HAP-1 (cell line): Measurements from ENCODE around the gene TFRC.
"Not testable (repeated sequence)": the region's sequence is repeated elsewhere in the genome, so short reads cannot be mapped to it uniquely, and the experiment has no call there.

ENCODE experiments used
- DNase-seq, 2 experiments: peaks; one replicate each; pipeline ENCODE4 v3.0.0-alpha.2; 2016 to 2020; ENCODE audit warnings: low spot score in 2 of 2
- H3K27me3 ChIP-seq: fragments of 250-450 bp; sonication (Bioruptor Pico); 2 replicates; pipeline ENCODE4 v1.5.1; 2020; ENCODE audit warnings: low read depth, mild to moderate bottlenecking, moderate library complexity
- H3K36me3 ChIP-seq: fragments of 250-450 bp; sonication (Bioruptor Pico); replicated peaks from 2 replicates; pipeline ENCODE4 v1.5.1; 2020; ENCODE audit warnings: mild to moderate bottlenecking
- H3K4me1 ChIP-seq: fragments of 250-450 bp; sonication (Bioruptor Pico); 2 replicates; pipeline ENCODE4 v1.5.1; 2020; ENCODE audit warnings: mild to moderate bottlenecking
- H3K4me3 ChIP-seq: fragments of 250-450 bp; sonication (Bioruptor Pico); 2 replicates; pipeline ENCODE4 v1.5.1; 2020; ENCODE audit warnings: mild to moderate bottlenecking, moderate library complexity
- H3K9me3 ChIP-seq: fragments of 250-450 bp; sonication (Bioruptor Pico); 2 replicates; pipeline ENCODE4 v1.5.1; 2020; ENCODE audit warnings: mild to moderate bottlenecking, moderate library complexity
- in situ Hi-C: fragments of 300-500 bp; cut with MboI; formaldehyde crosslinking; loops from 3 replicates; pipeline ENCODE4 v1.14.3; 2020; ENCODE audit warnings: low sequenced_read_pairs, inconsistent platforms, mixed read lengths

TFRC gene

GRCh38 chr3:196049653-196050052 lies 32.2 kb downstream of the TFRC start:
- in situ Hi-C loops = no loop called here
- no peaks in the 10 kb centered on the region for H3K9me3 ChIP-seq
- peaks cover 61% of the 10 kb centered on the region for H3K36me3 ChIP-seq
- H3K4me3 ChIP-seq = no peak overlapping the region
- no peaks in the 10 kb centered on the region for H3K27me3 ChIP-seq
- no peaks in the 10 kb centered on the region; the same call in 1 of the 2 replicates for H3K4me1 ChIP-seq
- DNase-seq = no peak

- Histone ChIP-seq H3K27me3 (no peaks in the 10 kb centered on the region), H3K9me3 (no peaks in the 10 kb centered on the region), H3K36me3 (peaks cover 55% of the 10 kb centered on the region), H3K4me1 (no peaks in the 10 kb centered on the region; the same call in 1 of the 2 replicates), H3K4me3 (no peak overlapping the region)
- in situ Hi-C loops = no loop called here
- DNase-seq = no peak
Measured at GRCh38 chr3:196048922-196049598, 32.8 kb downstream of the TFRC start.

GRCh38 chr3:196047391-196048030 lies 34.4 kb downstream of the TFRC start:
- H3K9me3 ChIP-seq = no peaks in the 10 kb centered on the region
- DNase-seq = no peak
- H3K36me3 ChIP-seq = peaks cover 44% of the 10 kb centered on the region
- no peaks in the 10 kb centered on the region for H3K27me3 ChIP-seq
- no peaks in the 10 kb centered on the region; the same call in 1 of the 2 replicates for H3K4me1 ChIP-seq
- H3K4me3 ChIP-seq = no peak overlapping the region
- in situ Hi-C loops = no loop called here

- DNase-seq = no peak
- Histone ChIP-seq H3K9me3 (0 out of 2 replicates have a peak, but pooled peaks cover 2% of the 10 kb centered on the region), H3K27me3 (no peaks in the 10 kb centered on the region), H3K4me1 (no peaks in the 10 kb centered on the region; the same call in 1 of the 2 replicates), H3K36me3 (peaks cover 16% of the 10 kb centered on the region), H3K4me3 (no peak overlapping the region)
- in situ Hi-C loops = no loop called here
Measured at GRCh38 chr3:196044513-196044912, 37.4 kb downstream of the TFRC start.

DNA sequence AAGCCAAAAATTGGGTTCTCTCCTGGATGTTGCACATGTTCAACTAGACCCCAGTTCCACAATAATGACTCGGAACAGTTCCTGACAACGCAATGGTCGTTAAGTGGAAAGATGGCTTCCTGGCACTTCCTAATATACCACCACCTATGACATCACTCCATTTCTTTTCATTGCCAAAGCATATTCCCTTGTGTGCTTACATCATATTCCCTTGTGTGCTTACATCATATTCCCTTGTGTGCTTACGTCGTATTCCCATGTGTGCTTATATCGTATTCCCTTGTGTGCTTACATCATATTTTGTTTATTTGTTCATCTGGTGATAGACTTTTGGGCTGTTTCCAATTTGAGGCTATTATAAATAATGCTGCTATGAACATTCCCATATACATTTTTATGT lies 39.2 kb downstream of the TFRC start:
- H3K4me3 ChIP-seq = no peak overlapping the region
- in situ Hi-C loops = no loop called here
- DNase-seq = no peak
- H3K4me1 ChIP-seq = no peaks in the 10 kb centered on the region; the same call in 1 of the 2 replicates
- H3K9me3 ChIP-seq = 0 out of 2 replicates have a peak, but pooled peaks cover 2% of the 10 kb centered on the region
- H3K36me3 ChIP-seq = peaks cover 5% of the 10 kb centered on the region; the same call in 1 of the 2 replicates
- H3K27me3 ChIP-seq = no peaks in the 10 kb centered on the region

GRCh38 chr3:196039359-196039758 lies 42.5 kb downstream of the TFRC start:
- in situ Hi-C loops = no loop called here
- H3K4me1 ChIP-seq = no peaks in the 10 kb centered on the region; the same call in 1 of the 2 replicates
- peaks cover 5% of the 10 kb centered on the region; the same call in 1 of the 2 replicates for H3K36me3 ChIP-seq
- H3K4me3 ChIP-seq = no peak overlapping the region
- H3K9me3 ChIP-seq = 0 out of 2 replicates have a peak, but pooled peaks cover 2% of the 10 kb centered on the region
- no peak for DNase-seq
- H3K27me3 ChIP-seq = no peaks in the 10 kb centered on the region

DNA sequence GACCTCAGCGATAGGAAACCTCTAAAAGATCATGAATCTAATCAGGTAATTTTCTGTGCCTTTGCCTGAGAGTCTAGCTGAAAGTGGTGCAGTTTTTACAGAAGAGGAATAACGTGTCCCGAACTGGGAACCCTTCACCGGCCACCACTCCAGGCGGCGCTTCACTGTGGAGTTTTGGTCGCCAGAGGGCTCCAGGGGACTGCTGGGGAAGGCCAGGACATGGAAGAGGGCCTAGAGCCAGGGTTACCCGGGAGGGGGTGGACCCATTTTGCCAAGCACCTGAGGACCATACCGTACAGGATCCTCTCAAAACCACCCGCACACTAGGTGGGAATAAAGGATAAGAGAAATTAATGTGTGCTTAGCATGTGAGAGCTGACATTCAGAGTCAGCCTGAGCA lies 55.8 kb downstream of the TFRC start:
- H3K9me3 ChIP-seq, H3K36me3 ChIP-seq, H3K4me3 ChIP-seq, H3K27me3 ChIP-seq, in situ Hi-C loops, H3K4me1 ChIP-seq: not testable (repeated sequence)
- peak; percentile 20 to 78 for DNase-seq

- Histone ChIP-seq H3K9me3 (no peaks in the 10 kb centered on the region), H3K4me3 (no peak overlapping the region), H3K36me3 (no peaks in the 10 kb centered on the region), H3K4me1 (no peaks in the 10 kb centered on the region), H3K27me3 (no peaks in the 10 kb centered on the region)
- DNase-seq = no peak
- in situ Hi-C loops = no loop called here
Measured at GRCh38 chr3:196024968-196025367, 56.9 kb downstream of the TFRC start.

GRCh38 chr3:196023947-196024346 lies 57.9 kb downstream of the TFRC start:
- Histone ChIP-seq H3K4me3 (no peak overlapping the region), H3K4me1 (no peaks in the 10 kb centered on the region), H3K27me3 (no peaks in the 10 kb centered on the region), H3K36me3 (no peaks in the 10 kb centered on the region), H3K9me3 (no peaks in the 10 kb centered on the region)
- no peak for DNase-seq
- in situ Hi-C loops = no loop called here

DNA sequence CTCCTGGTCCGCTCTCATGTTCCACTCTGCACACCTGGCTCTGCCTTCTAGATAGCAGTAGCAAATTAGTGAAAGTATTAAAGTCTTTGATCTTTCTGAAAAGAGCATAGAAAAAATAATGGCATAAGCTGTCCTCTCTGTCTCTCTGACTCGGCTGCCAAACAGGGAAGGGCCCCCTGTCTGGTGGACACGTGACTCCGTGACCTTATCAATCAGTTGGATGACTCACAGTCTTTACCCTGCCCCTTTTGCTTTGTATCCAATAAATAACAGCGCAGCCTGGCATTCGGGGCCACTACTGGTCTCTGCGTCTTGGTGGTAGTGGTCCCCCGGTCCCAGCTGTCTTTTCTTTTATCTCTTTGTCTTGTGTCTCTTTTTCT lies 59.4 kb downstream of the TFRC start:
- H3K4me1 ChIP-seq, H3K27me3 ChIP-seq, H3K4me3 ChIP-seq, DNase-seq, H3K9me3 ChIP-seq, in situ Hi-C loops, H3K36me3 ChIP-seq: not testable (repeated sequence)

- H3K27me3 ChIP-seq = no peaks in the 10 kb centered on the region
- in situ Hi-C loops = no loop called here
- DNase-seq = no peak
- H3K4me1 ChIP-seq = peaks cover 3% of the 10 kb centered on the region; the same call in 1 of the 2 replicates
- H3K36me3 ChIP-seq = no peaks in the 10 kb centered on the region
- no peak overlapping the region for H3K4me3 ChIP-seq
- H3K9me3 ChIP-seq = no peaks in the 10 kb centered on the region
Measured at GRCh38 chr3:196020373-196020772, 61.5 kb downstream of the TFRC start.

- H3K9me3 ChIP-seq, H3K4me3 ChIP-seq, in situ Hi-C loops, H3K36me3 ChIP-seq, H3K4me1 ChIP-seq, DNase-seq, H3K27me3 ChIP-seq: not testable (repeated sequence)
Measured at GRCh38 chr3:196019576-196019975, 62.3 kb downstream of the TFRC start.

DNA sequence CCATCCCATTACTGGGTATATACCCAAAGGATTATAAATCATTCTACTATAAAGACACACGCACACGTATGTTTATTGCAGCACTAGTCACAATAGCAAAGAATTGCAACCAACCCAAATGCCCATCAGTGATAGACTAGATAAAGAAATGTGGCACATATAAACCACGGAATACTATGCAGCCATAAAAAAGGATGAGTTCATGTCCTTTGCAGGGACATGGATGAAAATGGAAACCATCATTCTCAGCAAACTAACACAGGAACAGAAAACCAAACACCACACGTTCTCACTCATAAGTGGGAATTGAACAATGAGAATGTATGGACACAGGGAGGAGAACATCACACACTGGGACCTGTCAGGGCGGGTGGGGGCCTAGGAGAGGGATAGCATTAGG lies 63.7 kb downstream of the TFRC start:
- H3K4me3 ChIP-seq, H3K9me3 ChIP-seq, in situ Hi-C loops, H3K4me1 ChIP-seq, H3K36me3 ChIP-seq, DNase-seq, H3K27me3 ChIP-seq: not testable (repeated sequence)

- DNase-seq = no peak
Measured at GRCh38 chr3:196016485-196016884, 65.4 kb downstream of the TFRC start.

More at GRCh38 chr3:196016485-196016884, 65.4 kb downstream of the TFRC start:
- Histone ChIP-seq H3K36me3 (no peaks in the 10 kb centered on the region), H3K27me3 (no peaks in the 10 kb centered on the region), H3K4me3 (no peak overlapping the region), H3K9me3 (no peaks in the 10 kb centered on the region), H3K4me1 (peaks cover 3% of the 10 kb centered on the region; the same call in 1 of the 2 replicates)
- in situ Hi-C loops = no loop called here
